GM18505 (cell line): ENCODE results near the gene CCDC57.

Source experiments
- ATAC-seq: cut with Tn5 transposase; IDR thresholded peaks from one replicate; pipeline ENCODE4 v1.9.1; 2021; ENCODE audit not compliant: unreplicated experiment
- POLR2A ChIP-seq: IDR thresholded peaks from 4 replicates; pipeline ENCODE4 v1.6.1; 2011; ENCODE audit warnings: borderline replicate concordance; ENCODE audit not compliant: insufficient read depth, insufficient read length; ENCODE audit errors: extremely low read depth

CCDC57 gene

GRCh38 chr17:82088838-82089722 is 123.6 kb downstream of the CCDC57 start:
- no peak for TF ChIP-seq POLR2A
- ATAC-seq: no peak

GRCh38 chr17:82087961-82088837 is 124.4 kb downstream of the CCDC57 start:
- no peak for TF ChIP-seq POLR2A
- ATAC-seq: no peak

GRCh38 chr17:82086941-82087906 is 125.4 kb downstream of the CCDC57 start:
- no peak for TF ChIP-seq POLR2A
- ATAC-seq: no peak

- ATAC-seq: no peak
- TF ChIP-seq POLR2A: no peak
These were observed 126.5 kb downstream of the CCDC57 start for GRCh38 chr17:82085931-82086764.

- ATAC-seq: no peak
These were observed 127.4 kb downstream of the CCDC57 start for GRCh38 chr17:82085031-82085861.

GRCh38 chr17:82084373-82085030 is 128.1 kb downstream of the CCDC57 start:
- no peak for ATAC-seq
- no peak for TF ChIP-seq POLR2A

More at GRCh38 chr17:82085031-82085861, 127.4 kb downstream of the CCDC57 start:
- TF ChIP-seq POLR2A: no peak

GRCh38 chr17:82083533-82084359 is 128.9 kb downstream of the CCDC57 start:
- ATAC-seq: no peak
- TF ChIP-seq POLR2A: no peak

- TF ChIP-seq POLR2A: no peak
These were observed 129.6 kb downstream of the CCDC57 start for GRCh38 chr17:82083009-82083408.

GRCh38 chr17:82082456-82082855 is 130.2 kb downstream of the CCDC57 start:
- TF ChIP-seq POLR2A: no peak
- ATAC-seq: no peak

More at GRCh38 chr17:82083009-82083408, 129.6 kb downstream of the CCDC57 start:
- ATAC-seq: no peak

- TF ChIP-seq POLR2A: no peak
- ATAC-seq: no peak
These were observed 130.7 kb downstream of the CCDC57 start for GRCh38 chr17:82081966-82082365.
